ENCODE results near the gene MUS81. TPM values are rescaled to one million over a fixed set of nuclear protein-coding genes. Genes with fewer than 3 reads are reported as not detected.

The MUS81 gene
- total and polyA plus RNA-seq, 2 of the 13 experiments (the other 11 are each of a cell fraction or from before 2014, with no cell fraction given), result 25.6 to 30.2 TPM

- TF ChIP-seq AFF4 (CRISPR knock-in tag; IDR thresholded peaks at IDR 0.05) (no peak; the same call in 1 of the 2 replicates), MTF2 (CRISPR knock-in tag; IDR thresholded peaks at IDR 0.05; ENCODE audit: borderline replicate concordance) (no peak), FOXP1 (IDR thresholded peaks at IDR 0.05) (no peak), FOXP1 (CRISPR knock-in tag; IDR thresholded peaks at IDR 0.05) (no peak), TEAD3 (CRISPR knock-in tag; optimal IDR thresholded peaks at IDR 0.05; ENCODE audit: borderline replicate concordance) (no peak), ZNF605 (CRISPR knock-in tag; IDR thresholded peaks at IDR 0.05) (peak; percentile 87), ZSCAN20 (CRISPR knock-in tag; IDR thresholded peaks at IDR 0.05; ENCODE audit: borderline replicate concordance) (no peak), ZNF382 (CRISPR knock-in tag; IDR thresholded peaks at IDR 0.05; ENCODE audit: borderline replicate concordance) (no peak), SNRNP70 (IDR thresholded peaks at IDR 0.05; ENCODE audit: low read depth, low read length) (no peak), ZBTB37 (CRISPR knock-in tag; IDR thresholded peaks at IDR 0.05) (no peak), ZNF10 (CRISPR knock-in tag; IDR thresholded peaks at IDR 0.05; ENCODE audit: borderline replicate concordance, low read depth) (no peak), SSRP1 (CRISPR knock-in tag; IDR thresholded peaks at IDR 0.05) (0 out of 2 replicates have a peak, but pooled peaks have one; percentile 57), CAMTA2 (CRISPR knock-in tag; IDR thresholded peaks at IDR 0.05; ENCODE audit: borderline replicate concordance) (peak; percentile 26; the same call in 1 of the 2 replicates), FLYWCH1 (CRISPR knock-in tag; IDR thresholded peaks at IDR 0.05) (no peak), KIAA2018 (CRISPR knock-in tag; IDR thresholded peaks at IDR 0.05; ENCODE audit: borderline replicate concordance) (no peak)
These were observed 39.3 kb downstream of the MUS81 start (continued) for GRCh38 chr11:65899356-65900124.

Data from HepG2 (cell line).